ENCODE measurements around the gene SKOR2. TPM values are rescaled to one million over a fixed set of nuclear protein-coding genes. Genes with fewer than 3 reads are reported as not detected.

The SKOR2 gene
- total and polyA plus RNA-seq, 2 donors (not counting 1 experiment from before 2014, with no cell fraction given), result not detected

- no peaks in the 10 kb centered on the region for H3K9me3 ChIP-seq (ENCODE audit: control insufficient read depth, insufficient read depth, low read depth, low read length)
- H3K4me3 ChIP-seq (replicated peaks in 1 of 4; ENCODE audit: control extremely low read depth in 1 of 4, insufficient read depth in 1 of 4, low read depth in 3 of 4, low read length in 4 of 4), result no peak overlapping the region
- TF ChIP-seq EZH2 (IDR thresholded peaks at IDR 0.05; ENCODE audit: low read length, missing control alignments) (no peak), CTCF (conservative IDR thresholded peaks at IDR 0.05 in 1 of 2, IDR thresholded peaks at IDR 0.05 in 1 of 2; ENCODE audit: low read depth in 1 of 2, low read length in 2 of 2) (no peak)
- H3K4me2 ChIP-seq (ENCODE audit: extremely low read depth, insufficient read depth, low read length), result no peak overlapping the region
- H2AFZ ChIP-seq (ENCODE audit: low read length), result no peak overlapping the region
- H3K27ac ChIP-seq (ENCODE audit: insufficient read depth, low read length), result no peak overlapping the region
- H3K4me1 ChIP-seq (ENCODE audit: control insufficient read depth, extremely low read depth, insufficient read depth, low read length), result no peaks in the 10 kb centered on the region
- no peaks in the 10 kb centered on the region for H3K36me3 ChIP-seq (ENCODE audit: control insufficient read depth, insufficient read depth, low read length)
- H3K27me3 ChIP-seq (ENCODE audit: control insufficient read depth, insufficient read depth, low read length), result no peaks in the 10 kb centered on the region
- no peaks in the 10 kb centered on the region for H3K79me2 ChIP-seq (ENCODE audit: control insufficient read depth, insufficient read depth, low read length)
- DNase-seq (ENCODE audit: low read depth in 2 of 2), result no peak
- H3K9ac ChIP-seq (ENCODE audit: insufficient read depth, low read length), result no peak overlapping the region
- no peaks in the 10 kb centered on the region for H4K20me1 ChIP-seq (ENCODE audit: control insufficient read depth, extremely low read depth, insufficient read depth, low read length)
These were observed 37.3 kb upstream of the SKOR2 start for GRCh38 chr18:47288741-47289140.

GRCh38 chr18:47287911-47288585 lies 36.6 kb upstream of the SKOR2 start:
- no peaks in the 10 kb centered on the region for H3K79me2 ChIP-seq (ENCODE audit: control insufficient read depth, insufficient read depth, low read length)
- no peaks in the 10 kb centered on the region for H3K36me3 ChIP-seq (ENCODE audit: control insufficient read depth, insufficient read depth, low read length)
- TF ChIP-seq EZH2 (IDR thresholded peaks at IDR 0.05; ENCODE audit: low read length, missing control alignments), result no peak
- TF ChIP-seq CTCF (conservative IDR thresholded peaks at IDR 0.05 in 1 of 2, IDR thresholded peaks at IDR 0.05 in 1 of 2; ENCODE audit: low read depth in 1 of 2, low read length in 2 of 2), result no peak
- no peak overlapping the region for H3K4me2 ChIP-seq (ENCODE audit: extremely low read depth, insufficient read depth, low read length)
- no peak for DNase-seq (ENCODE audit: low read depth in 2 of 2)
- no peaks in the 10 kb centered on the region for H4K20me1 ChIP-seq (ENCODE audit: control insufficient read depth, extremely low read depth, insufficient read depth, low read length)
- no peak overlapping the region for H2AFZ ChIP-seq (ENCODE audit: low read length)
- no peak overlapping the region for H3K27ac ChIP-seq (ENCODE audit: insufficient read depth, low read length)
- no peaks in the 10 kb centered on the region for H3K27me3 ChIP-seq (ENCODE audit: control insufficient read depth, insufficient read depth, low read length)
- no peaks in the 10 kb centered on the region for H3K9me3 ChIP-seq (ENCODE audit: control insufficient read depth, insufficient read depth, low read depth, low read length)
- no peak overlapping the region for H3K4me3 ChIP-seq (replicated peaks in 1 of 4; ENCODE audit: control extremely low read depth in 1 of 4, insufficient read depth in 1 of 4, low read depth in 3 of 4, low read length in 4 of 4)
- no peak overlapping the region for H3K9ac ChIP-seq (ENCODE audit: insufficient read depth, low read length)
- H3K4me1 ChIP-seq (ENCODE audit: control insufficient read depth, extremely low read depth, insufficient read depth, low read length), result no peaks in the 10 kb centered on the region

- H3K27me3 ChIP-seq (ENCODE audit: control insufficient read depth, insufficient read depth, low read length), result no peaks in the 10 kb centered on the region
- no peaks in the 10 kb centered on the region for H3K36me3 ChIP-seq (ENCODE audit: control insufficient read depth, insufficient read depth, low read length)
- H3K79me2 ChIP-seq (ENCODE audit: control insufficient read depth, insufficient read depth, low read length), result no peaks in the 10 kb centered on the region
- no peaks in the 10 kb centered on the region for H4K20me1 ChIP-seq (ENCODE audit: control insufficient read depth, extremely low read depth, insufficient read depth, low read length)
- H3K9ac ChIP-seq (ENCODE audit: insufficient read depth, low read length), result no peak overlapping the region
- H3K27ac ChIP-seq (ENCODE audit: insufficient read depth, low read length), result no peak overlapping the region
- TF ChIP-seq CTCF (conservative IDR thresholded peaks at IDR 0.05 in 1 of 2, IDR thresholded peaks at IDR 0.05 in 1 of 2; ENCODE audit: low read depth in 1 of 2, low read length in 2 of 2) (no peak), EZH2 (IDR thresholded peaks at IDR 0.05; ENCODE audit: low read length, missing control alignments) (no peak)
- H2AFZ ChIP-seq (ENCODE audit: low read length), result no peak overlapping the region
- H3K4me3 ChIP-seq (replicated peaks in 1 of 4; ENCODE audit: control extremely low read depth in 1 of 4, insufficient read depth in 1 of 4, low read depth in 3 of 4, low read length in 4 of 4), result no peak overlapping the region
- no peak overlapping the region for H3K4me2 ChIP-seq (ENCODE audit: extremely low read depth, insufficient read depth, low read length)
- DNase-seq (ENCODE audit: low read depth in 2 of 2), result no peak
- no peaks in the 10 kb centered on the region for H3K9me3 ChIP-seq (ENCODE audit: control insufficient read depth, insufficient read depth, low read depth, low read length)
- H3K4me1 ChIP-seq (ENCODE audit: control insufficient read depth, extremely low read depth, insufficient read depth, low read length), result no peaks in the 10 kb centered on the region
These were observed 35.4 kb upstream of the SKOR2 start for GRCh38 chr18:47286776-47287410.

Data from fibroblast of lung (primary cell).